Measurements from ENCODE around the gene MACC1. TPM values are rescaled to one million over a fixed set of nuclear protein-coding genes. Genes with fewer than 3 reads are reported as not detected.

Gene MACC1
- polyA plus RNA-seq, 1 of the 3 experiments (the other 2 are of a cell fraction) = not detected

DNA sequence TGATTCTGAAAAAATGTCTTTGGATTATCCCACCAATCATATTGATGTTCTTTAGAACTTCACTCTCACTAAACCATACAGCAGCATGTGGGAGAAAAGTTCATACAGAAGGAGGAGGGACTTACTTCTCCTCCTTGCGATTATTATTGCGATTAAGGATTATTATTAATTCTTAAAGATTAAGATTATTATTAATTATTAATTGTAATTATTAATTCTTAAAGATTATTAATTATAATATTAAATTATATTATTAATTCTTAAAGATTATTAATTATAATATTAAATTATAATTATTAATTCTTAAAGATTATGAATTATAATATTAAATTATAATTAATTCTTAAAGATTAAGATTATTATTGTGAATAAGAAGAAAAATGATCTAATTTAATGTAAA is 80.5 kb downstream of the MACC1 start (continued):
- TF ChIP-seq NRF1 (IDR thresholded peaks at IDR 0.05; ENCODE audit: low read depth, low read length) = no peak
- no peak for TF ChIP-seq FOSL2 (IDR thresholded peaks at IDR 0.05; ENCODE audit: borderline replicate concordance, low read depth)
- TF ChIP-seq GATA2 (CRISPR knock-in tag; IDR thresholded peaks at IDR 0.05) = no peak
- no peak for TF ChIP-seq RXRA (IDR thresholded peaks at IDR 0.05; ENCODE audit: borderline replicate concordance, low read depth)
- TF ChIP-seq FOXM1 (IDR thresholded peaks at IDR 0.05; ENCODE audit: low read depth) = no peak
- TF ChIP-seq, protein P1, sequence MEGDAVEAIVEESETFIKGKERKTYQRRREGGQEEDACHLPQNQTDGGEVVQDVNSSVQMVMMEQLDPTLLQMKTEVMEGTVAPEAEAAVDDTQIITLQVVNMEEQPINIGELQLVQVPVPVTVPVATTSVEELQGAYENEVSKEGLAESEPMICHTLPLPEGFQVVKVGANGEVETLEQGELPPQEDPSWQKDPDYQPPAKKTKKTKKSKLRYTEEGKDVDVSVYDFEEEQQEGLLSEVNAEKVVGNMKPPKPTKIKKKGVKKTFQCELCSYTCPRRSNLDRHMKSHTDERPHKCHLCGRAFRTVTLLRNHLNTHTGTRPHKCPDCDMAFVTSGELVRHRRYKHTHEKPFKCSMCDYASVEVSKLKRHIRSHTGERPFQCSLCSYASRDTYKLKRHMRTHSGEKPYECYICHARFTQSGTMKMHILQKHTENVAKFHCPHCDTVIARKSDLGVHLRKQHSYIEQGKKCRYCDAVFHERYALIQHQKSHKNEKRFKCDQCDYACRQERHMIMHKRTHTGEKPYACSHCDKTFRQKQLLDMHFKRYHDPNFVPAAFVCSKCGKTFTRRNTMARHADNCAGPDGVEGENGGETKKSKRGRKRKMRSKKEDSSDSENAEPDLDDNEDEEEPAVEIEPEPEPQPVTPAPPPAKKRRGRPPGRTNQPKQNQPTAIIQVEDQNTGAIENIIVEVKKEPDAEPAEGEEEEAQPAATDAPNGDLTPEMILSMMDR (IDR thresholded peaks at IDR 0.05) = no peak
- no peak for TF ChIP-seq GABPA (IDR thresholded peaks at IDR 0.05; ENCODE audit: low read depth)
- no peak for TF ChIP-seq YY1 (IDR thresholded peaks at IDR 0.05; ENCODE audit: low read depth)
- no peak for TF ChIP-seq ELF1 (IDR thresholded peaks at IDR 0.05)

DNA sequence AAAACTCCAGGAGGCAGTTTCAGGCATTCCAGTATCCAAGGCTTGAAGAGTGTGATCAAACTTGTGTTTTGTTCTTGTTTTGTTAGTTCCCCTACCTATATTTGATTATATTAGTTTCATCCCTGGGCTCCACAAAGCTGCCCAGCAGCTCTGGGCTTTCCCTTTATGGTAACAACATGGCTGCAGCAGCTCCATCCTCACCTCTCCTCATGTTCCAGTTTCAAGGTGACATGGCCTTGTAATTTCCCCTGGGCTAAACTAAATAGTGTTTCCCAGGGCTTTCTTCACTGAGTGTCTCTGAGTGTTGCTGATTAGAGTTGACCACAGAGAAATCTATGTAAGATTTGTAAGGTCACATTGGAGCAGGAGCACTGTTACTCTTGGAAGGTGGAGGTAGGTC is 83.4 kb downstream of the MACC1 start:
- no peaks in the 10 kb centered on the region for H3K9me2 ChIP-seq
- no peaks in the 10 kb centered on the region for H4K20me1 ChIP-seq (ENCODE audit: insufficient read depth)
- no peaks in the 10 kb centered on the region for H3K9me3 ChIP-seq
- TF ChIP-seq EZH2phosphoT487 (IDR thresholded peaks at IDR 0.05; ENCODE audit: borderline replicate concordance, low read depth) = no peak
- no peak for TF ChIP-seq ELF1 (IDR thresholded peaks at IDR 0.05)
- no peak for TF ChIP-seq SIN3A (IDR thresholded peaks at IDR 0.05; ENCODE audit: borderline replicate concordance, low read depth, low read length)
- TF ChIP-seq, protein P2, sequence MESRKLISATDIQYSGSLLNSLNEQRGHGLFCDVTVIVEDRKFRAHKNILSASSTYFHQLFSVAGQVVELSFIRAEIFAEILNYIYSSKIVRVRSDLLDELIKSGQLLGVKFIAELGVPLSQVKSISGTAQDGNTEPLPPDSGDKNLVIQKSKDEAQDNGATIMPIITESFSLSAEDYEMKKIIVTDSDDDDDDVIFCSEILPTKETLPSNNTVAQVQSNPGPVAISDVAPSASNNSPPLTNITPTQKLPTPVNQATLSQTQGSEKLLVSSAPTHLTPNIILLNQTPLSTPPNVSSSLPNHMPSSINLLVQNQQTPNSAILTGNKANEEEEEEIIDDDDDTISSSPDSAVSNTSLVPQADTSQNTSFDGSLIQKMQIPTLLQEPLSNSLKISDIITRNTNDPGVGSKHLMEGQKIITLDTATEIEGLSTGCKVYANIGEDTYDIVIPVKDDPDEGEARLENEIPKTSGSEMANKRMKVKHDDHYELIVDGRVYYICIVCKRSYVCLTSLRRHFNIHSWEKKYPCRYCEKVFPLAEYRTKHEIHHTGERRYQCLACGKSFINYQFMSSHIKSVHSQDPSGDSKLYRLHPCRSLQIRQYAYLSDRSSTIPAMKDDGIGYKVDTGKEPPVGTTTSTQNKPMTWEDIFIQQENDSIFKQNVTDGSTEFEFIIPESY (IDR thresholded peaks at IDR 0.05; ENCODE audit: borderline replicate concordance, low read depth) = no peak
- no peak for TF ChIP-seq YY1 (IDR thresholded peaks at IDR 0.05; ENCODE audit: low read depth)
- no peak for TF ChIP-seq RXRA (IDR thresholded peaks at IDR 0.05; ENCODE audit: borderline replicate concordance, low read depth)
- TF ChIP-seq RFX5 (IDR thresholded peaks at IDR 0.05; ENCODE audit: low read length) = no peak
- TF ChIP-seq CHD2 (IDR thresholded peaks at IDR 0.05; ENCODE audit: low read length, partially characterized antibody) = no peak
- TF ChIP-seq, protein P3, sequence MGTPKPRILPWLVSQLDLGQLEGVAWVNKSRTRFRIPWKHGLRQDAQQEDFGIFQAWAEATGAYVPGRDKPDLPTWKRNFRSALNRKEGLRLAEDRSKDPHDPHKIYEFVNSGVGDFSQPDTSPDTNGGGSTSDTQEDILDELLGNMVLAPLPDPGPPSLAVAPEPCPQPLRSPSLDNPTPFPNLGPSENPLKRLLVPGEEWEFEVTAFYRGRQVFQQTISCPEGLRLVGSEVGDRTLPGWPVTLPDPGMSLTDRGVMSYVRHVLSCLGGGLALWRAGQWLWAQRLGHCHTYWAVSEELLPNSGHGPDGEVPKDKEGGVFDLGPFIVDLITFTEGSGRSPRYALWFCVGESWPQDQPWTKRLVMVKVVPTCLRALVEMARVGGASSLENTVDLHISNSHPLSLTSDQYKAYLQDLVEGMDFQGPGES (IDR thresholded peaks at IDR 0.05; ENCODE audit: low read depth, low read length) = no peak
- no peak for TF ChIP-seq FOSL2 (IDR thresholded peaks at IDR 0.05; ENCODE audit: borderline replicate concordance, low read depth)
- TF ChIP-seq SMC3 (IDR thresholded peaks at IDR 0.05; ENCODE audit: low read depth, low read length) = no peak
- no peak for TF ChIP-seq TCF12 (IDR thresholded peaks at IDR 0.05)
- TF ChIP-seq NRF1 (IDR thresholded peaks at IDR 0.05; ENCODE audit: low read depth, low read length) = no peak
- no peak for TF ChIP-seq FOXM1 (IDR thresholded peaks at IDR 0.05; ENCODE audit: low read depth)
- no peak overlapping the region for H3K4me3 ChIP-seq (ENCODE audit: low read depth in 2 of 2, low read length in 1 of 2)
- ChIA-PET CTCF (interaction anchor here (1.0 to 1.4 kb wide), 2 partner anchors 9 to 93 kb away, joined by 3 to 4 read pairs; no protein-coding TSS in a partner anchor), POLR2A (no interaction called here)
- no peaks in the 10 kb centered on the region for H3K36me3 ChIP-seq (replicated peaks in 1 of 2; ENCODE audit: control insufficient read depth in 1 of 2, insufficient read depth in 2 of 2, low read length in 1 of 2)
- no peak for DNase-seq
- no peak overlapping the region for H2AFZ ChIP-seq (ENCODE audit: low read depth)
- no peaks in the 10 kb centered on the region for H3K27me3 ChIP-seq (ENCODE audit: insufficient read depth)
- no peak overlapping the region for H3K9ac ChIP-seq
- H3K79me2 ChIP-seq (ENCODE audit: insufficient read depth) = no peaks in the 10 kb centered on the region
- H3F3A ChIP-seq (replicated peaks; ENCODE audit: insufficient read depth) = peaks cover 3% of the 10 kb centered on the region
- H3K27ac ChIP-seq (ENCODE audit: low read depth in 2 of 2, low read length in 1 of 2) = no peak overlapping the region
- no peak overlapping the region for H3K4me2 ChIP-seq
- no peaks in the 10 kb centered on the region for H3K4me1 ChIP-seq (ENCODE audit: control insufficient read depth in 1 of 2, insufficient read depth in 2 of 2, low read depth in 1 of 2, low read length in 1 of 2)
